NT2/D1 (cell line): ENCODE data around the gene SV2C.

Source experiments
- YY1 ChIP-seq: IDR thresholded peaks from 2 replicates; pipeline ENCODE4 v1.6.1; 2011; ENCODE audit not compliant: insufficient read length, insufficient read depth
- ZNF274 ChIP-seq: IDR thresholded peaks from 2 replicates; pipeline ENCODE4 v1.6.1; 2011; ENCODE audit warnings: mild to moderate bottlenecking, low read depth, low read length

DNA sequence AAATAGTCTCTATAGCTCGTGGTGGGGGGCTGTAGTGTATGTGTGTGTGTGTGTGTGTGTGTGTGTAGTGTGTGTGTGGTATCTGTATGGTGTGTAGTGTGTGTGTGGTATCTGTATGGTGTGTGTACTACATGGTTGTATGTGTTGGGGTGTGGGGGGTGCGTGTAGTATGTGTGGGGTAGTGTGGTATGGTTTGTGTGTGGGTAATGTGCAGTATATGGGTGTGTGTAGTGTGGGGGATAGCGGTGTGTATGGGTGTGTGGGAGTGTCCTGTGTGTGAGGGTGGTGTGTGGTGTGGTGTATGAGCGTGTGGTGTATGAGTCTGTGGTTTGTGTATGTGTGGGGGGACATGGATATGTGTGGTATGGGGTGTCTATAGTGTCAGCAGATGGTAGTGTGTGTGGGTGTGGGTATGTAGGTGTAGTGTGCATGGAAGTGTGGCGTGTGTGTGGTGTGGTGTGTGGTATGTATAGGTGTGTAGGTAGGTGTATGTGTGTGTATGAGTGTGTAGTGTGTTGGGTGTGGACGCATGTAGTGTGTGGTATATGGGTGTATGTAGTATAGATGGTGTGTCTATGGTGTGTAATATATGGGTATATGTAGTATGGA lies 174.1 kb downstream of the SV2C start:
- no peak for TF ChIP-seq YY1
- no peak for TF ChIP-seq ZNF274
